K562 (cell line): ENCODE measurements around the gene SOX6. TPM values are rescaled to one million over a fixed set of nuclear protein-coding genes. Genes with fewer than 3 reads are reported as not detected.

ENCODE experiments used
- ATAC-seq: fragments of 200-7000 bp; cut with Tn5 transposase; 3 replicates; pipeline ENCODE4 v1.9.1; 2020; ENCODE audit warnings: moderate library complexity
- BruUV-seq: library from RNA; stranded (reverse); fragments of 400-500 nt; replicated peaks from 2 replicates; lab custom pipeline; 2021; lab: Mats Ljungman, UMichigan
- CTCF ChIA-PET: fragments of 300-600 bp; formaldehyde crosslinking; extraction: SDS; loops from one replicate; lab custom pipeline; 2021; ENCODE audit warnings: low intra/inter-chr PET ratio; lab: Yijun Ruan, JAX
- POLR2A ChIA-PET: fragments of 300-600, 350-650 bp; sonication (Branson Sonifier 250); formaldehyde crosslinking; extraction: SDS; loops from one replicate; lab custom pipeline; 2021; ENCODE audit warnings: antibody characterized with exemption, inconsistent platforms; lab: Yijun Ruan, JAX
- DNase-seq, 4 experiments: peaks; one replicate each; pipeline versions ENCODE4 v3.0.0 to v3.0.0-alpha.2; 2011 to 2018; ENCODE audit warnings: low spot score in 3 of 4, mixed read lengths in 3 of 4; ENCODE audit errors: extremely low read depth in 1 of 4
- FAIRE-seq: peaks from 2 replicates; lab custom pipeline; 2011; peaks lifted over from hg19 to GRCh38; lab: Jason Lieb, UNC
- H2AFZ ChIP-seq: 2 replicates; pipeline ENCODE4 v1.6.0; 2011; ENCODE audit warnings: low read depth, low read length, control low read depth, inconsistent platforms
- H3K27ac ChIP-seq: fragments of 200-600 bp; 3 replicates; pipeline ENCODE4 v1.8.0; 2011; ENCODE audit warnings: low read depth, mild to moderate bottlenecking, control low read depth, inconsistent platforms, low read length, moderate library complexity, mixed read lengths; ENCODE audit errors: extremely low read depth
- H3K27me3 ChIP-seq, 2 experiments: fragments of 300-600 bp in 1 of 2; 2 replicates in 1 of 2; 3 replicates in 1 of 2; pipeline versions ENCODE4 v1.6.0 to v1.8.0; 2011; ENCODE audit warnings: inconsistent platforms in 2 of 2, low read length in 2 of 2, mild to moderate bottlenecking in 1 of 2, mixed read lengths in 1 of 2, moderate library complexity in 1 of 2; ENCODE audit not compliant: control insufficient read depth in 2 of 2, insufficient read depth in 2 of 2
- H3K36me3 ChIP-seq: fragments of 300-600 bp; 3 replicates; pipeline ENCODE4 v1.8.0; 2011; ENCODE audit warnings: mild to moderate bottlenecking, low read length, inconsistent platforms; ENCODE audit not compliant: control insufficient read depth, insufficient read depth
- H3K4me1 ChIP-seq, 2 experiments: fragments of 200-600 bp in 1 of 2; replicated peaks in 1 of 2; 2 replicates in 1 of 2; 3 replicates in 1 of 2; pipeline versions ENCODE4 v1.5.1 to v1.8.0; 2011; ENCODE audit warnings: inconsistent platforms in 2 of 2, low read length in 2 of 2, mild to moderate bottlenecking in 1 of 2, mixed read lengths in 1 of 2, moderate library complexity in 1 of 2; ENCODE audit not compliant: control insufficient read depth in 2 of 2, insufficient read depth in 2 of 2
- H3K4me2 ChIP-seq: 2 replicates; pipeline ENCODE4 v1.6.1; 2011; ENCODE audit warnings: low read length, control low read depth, inconsistent platforms, mixed read lengths; ENCODE audit not compliant: insufficient read depth
- H3K4me3 ChIP-seq: fragments of 200-600 bp; sonication (generic), shearing (Covaris generic); 2 replicates; pipeline ENCODE4 v1.5.1; 2016; ENCODE audit warnings: control low read depth, inconsistent platforms
- H3K79me2 ChIP-seq: fragments of 200-600 bp; 3 replicates; pipeline ENCODE4 v1.8.0; 2011; ENCODE audit warnings: low read length, inconsistent platforms; ENCODE audit not compliant: control insufficient read depth, insufficient read depth
- H3K9ac ChIP-seq, 2 experiments: 2 replicates each; pipeline versions ENCODE4 v1.6.0 to v1.6.1; 2011; ENCODE audit warnings: low read depth in 2 of 2, low read length in 2 of 2, control low read depth in 1 of 2, inconsistent platforms in 1 of 2, mild to moderate bottlenecking in 1 of 2, mixed read lengths in 1 of 2; ENCODE audit not compliant: insufficient read depth in 1 of 2
- H3K9me1 ChIP-seq: one replicate; pipeline ENCODE4 v1.6.0; 2011; ENCODE audit warnings: inconsistent platforms, mild to moderate bottlenecking, low read length, moderate library complexity; ENCODE audit not compliant: control insufficient read depth, insufficient read depth
- H3K9me3 ChIP-seq: replicated peaks from 2 replicates; pipeline ENCODE4 v1.5.1; 2011; ENCODE audit warnings: low read depth, low read length, inconsistent platforms; ENCODE audit not compliant: control insufficient read depth, insufficient read depth
- H4K20me1 ChIP-seq: replicated peaks from 2 replicates; pipeline ENCODE4 v1.6.1; 2011; ENCODE audit warnings: low read length, inconsistent platforms, mixed read lengths; ENCODE audit not compliant: control insufficient read depth, insufficient read depth
- CAMTA2 ChIP-seq: fragments of 250-450 bp; sonication (Bioruptor Pico); conservative IDR thresholded peaks from 2 replicates; pipeline ENCODE4 v1.5.1; 2022
- CBX1 ChIP-seq: sonication (generic); IDR thresholded peaks from 2 replicates; pipeline ENCODE4 v1.6.1; 2016; ENCODE audit warnings: antibody characterized with exemption, low read depth, mild to moderate bottlenecking
- CSDE1 ChIP-seq, 2 experiments: fragments of 450-650 bp; IDR thresholded peaks; 2 replicates each; pipeline ENCODE4 v1.6.1; 2016; ENCODE audit warnings: mild to moderate bottlenecking in 1 of 2
- GABPB1 ChIP-seq: sonication (generic); formaldehyde crosslinking; IDR thresholded peaks from 2 replicates; pipeline ENCODE4 v1.8.0; 2022; ENCODE audit warnings: mild to moderate bottlenecking, missing genetic modification reagents
- KAT7 ChIP-seq: sonication (generic); formaldehyde crosslinking; IDR thresholded peaks from 2 replicates; pipeline ENCODE4 v1.8.0; 2022; ENCODE audit warnings: missing genetic modification reagents, mild to moderate bottlenecking, borderline replicate concordance
- LARP7 ChIP-seq: fragments of 450-650 bp; IDR thresholded peaks from 2 replicates; pipeline ENCODE4 v1.6.1; 2016
- MAFF ChIP-seq: IDR thresholded peaks from 2 replicates; pipeline ENCODE4 v1.6.1; 2012; ENCODE audit warnings: low read length, improper control_type of control experiment
- POLR2B ChIP-seq: fragments of 450-650 bp; IDR thresholded peaks from 2 replicates; pipeline ENCODE4 v1.6.1; 2018; ENCODE audit warnings: low read depth; ENCODE audit not compliant: partially characterized antibody
- PYGO2 ChIP-seq: fragments of 450-650 bp; IDR thresholded peaks from 2 replicates; pipeline ENCODE4 v1.6.1; 2016; ENCODE audit warnings: mild to moderate bottlenecking, missing genetic modification characterization, moderate library complexity, missing compliant biosample characterization
- RAD51 ChIP-seq: fragments of 450-650 bp; IDR thresholded peaks from 2 replicates; pipeline ENCODE4 v1.7.1; 2016; ENCODE audit warnings: low read depth, mild to moderate bottlenecking, borderline replicate concordance
- RFX1 ChIP-seq: fragments of 450-650 bp; IDR thresholded peaks from 2 replicates; pipeline ENCODE4 v1.6.1; 2016; ENCODE audit warnings: mild to moderate bottlenecking, moderate library complexity
- SMARCA5 ChIP-seq: fragments of 450-650 bp; IDR thresholded peaks from 2 replicates; pipeline ENCODE4 v1.6.1; 2016
- ZKSCAN3 ChIP-seq: fragments of 250-450 bp; sonication (Bioruptor Pico); IDR thresholded peaks from 2 replicates; pipeline ENCODE4 v1.4.0; 2020
- ZNF133 ChIP-seq: fragments of 250-450 bp; sonication (Bioruptor Pico); IDR thresholded peaks from 2 replicates; pipeline ENCODE4 v1.4.0; 2020; ENCODE audit warnings: mild to moderate bottlenecking
- ZNF232 ChIP-seq: sonication (generic); formaldehyde crosslinking; IDR thresholded peaks from 2 replicates; pipeline ENCODE4 v1.8.0; 2022; ENCODE audit warnings: mild to moderate bottlenecking, missing genetic modification reagents
- ZNF408 ChIP-seq: fragments of 250-450 bp; sonication (Bioruptor Pico); IDR thresholded peaks from 2 replicates; pipeline ENCODE4 v1.4.0; 2020; ENCODE audit warnings: low read depth, mild to moderate bottlenecking, moderate library complexity
- ZNF785 ChIP-seq: fragments of 250-450 bp; sonication (Bioruptor Pico); IDR thresholded peaks from 2 replicates; pipeline ENCODE4 v1.4.0; 2020; ENCODE audit warnings: mild to moderate bottlenecking
- WGBS: fragments of 100-300 bp; shearing (Covaris generic); methylation state at CpG from one replicate; pipeline ENCODE4 v1.1.6; 2016; ENCODE audit warnings: low coverage, mixed read lengths; ENCODE audit not compliant: insufficient coverage; ENCODE audit errors: missing lambda C conversion rate; 5-methylcytosine and 5-hydroxymethylcytosine counted together
- in situ Hi-C: fragments of 300-500 bp; cut with MboI; formaldehyde crosslinking; loops from 4 replicates; pipeline ENCODE4 v1.15.0; 2018; ENCODE audit warnings: inconsistent platforms, mixed read lengths
- intact Hi-C: fragments of 100-400 bp; cut with micrococcal nuclease; formaldehyde crosslinking; loops from 2 replicates; pipeline ENCODE4 v1.14.2; 2022
- polyA plus RNA-seq, 8 experiments: library from polyadenylated mRNA; depleted of rRNA in 4 of 8; stranded (reverse) in 5 of 8; unstranded in 3 of 8; fragments of >200 nt; fragmentation: Nextera tagmentation in 2 of 8; fragmentation: Illumina TruSeq in 1 of 8; extraction: Ambion mirVana in 2 of 8; extraction: Trizol in 1 of 8; gene quantifications; 2 replicates each; pipeline versions ENCODE4 v1.2.1 to v1.2.3, GENCODE V29; 2011 to 2014; ENCODE audit warnings: inconsistent platforms in 1 of 8, missing spikeins in 1 of 8
- total RNA-seq, 7 experiments: library from RNA; depleted of rRNA in 6 of 7; stranded (reverse); fragments of >200 nt in 6 of 7; fragmentation: Illumina TruSeq in 2 of 7; extraction: Trizol in 2 of 7; gene quantifications; 2 replicates each; pipeline versions ENCODE4 v1.2.1 to v1.2.3, GENCODE V29; 2011 to 2021; ENCODE audit warnings: low replicate concordance in 1 of 7
- TF ChIP-seq, protein P1 (sequence below): fragments of 450-650 bp; formaldehyde crosslinking; IDR thresholded peaks from 2 replicates; pipeline ENCODE4 v1.4.0; 2022; ENCODE audit warnings: missing genetic modification characterization

The SOX6 gene
- total and polyA plus RNA-seq, 9 of the 15 experiments (the other 6 are each of a cell fraction or from before 2014, with no cell fraction given): 0.89 to 8.7 (median 5.7) TPM

DNA sequence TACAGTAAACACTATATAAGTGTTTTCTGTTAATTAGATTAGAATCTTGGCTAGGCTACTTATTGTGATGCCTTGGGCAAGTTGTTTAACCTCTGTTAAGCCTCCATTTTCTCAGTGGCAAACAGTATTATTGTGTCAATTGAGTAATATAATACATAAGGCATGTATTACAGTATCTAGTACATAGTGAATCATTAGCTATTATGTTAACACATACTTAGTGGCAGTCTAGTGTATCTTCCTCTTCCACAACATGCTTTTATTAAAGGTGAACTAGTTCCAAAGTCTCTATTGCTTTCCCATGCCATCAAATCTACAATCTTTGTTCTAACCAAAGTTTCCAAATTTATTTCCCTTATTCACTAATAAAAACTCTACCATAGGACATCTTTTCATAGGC, 200.9 kb downstream of the SOX6 start:
- POLR2A ChIA-PET: interaction anchor here (0.5 kb wide), 1 partner anchor 15 kb away, joined by 3 read pairs; no protein-coding TSS in a partner anchor
- H3K27me3 ChIP-seq: no peaks in the 10 kb centered on the region
- H3K4me1 ChIP-seq: no peaks in the 10 kb centered on the region
- FAIRE-seq (no peak), DNase-seq (no peak), ATAC-seq (no peak)
- no peak overlapping the region for H3K4me2 ChIP-seq
- no peak overlapping the region for H3K9ac ChIP-seq
- H3K9me1 ChIP-seq: no peaks in the 10 kb centered on the region
- in situ Hi-C loops: no loop called here
- no peak overlapping the region for H3K27ac ChIP-seq
- H3K79me2 ChIP-seq: no peaks in the 10 kb centered on the region
- no peak overlapping the region for H3K4me3 ChIP-seq
- no peaks in the 10 kb centered on the region for H3K9me3 ChIP-seq
- no peaks in the 10 kb centered on the region for H3K36me3 ChIP-seq
- intact Hi-C loops: no loop called here
- H2AFZ ChIP-seq: no peak overlapping the region
- BruUV-seq: no TSS peak
- TF ChIP-seq ZNF785 (CRISPR knock-in tag) (no peak), SMARCA5 (no peak), ZNF232 (no peak), GABPB1 (no peak), LARP7 (no peak)
- CTCF ChIA-PET: no interaction called here
- no peaks in the 10 kb centered on the region for H4K20me1 ChIP-seq

GRCh38 chr11:16154715-16155396, 201.5 kb downstream of the SOX6 start:
- no peaks in the 10 kb centered on the region for H3K36me3 ChIP-seq
- H2AFZ ChIP-seq: no peak overlapping the region
- ATAC-seq (no peak), FAIRE-seq (no peak), DNase-seq (no peak)
- no peaks in the 10 kb centered on the region for H3K4me1 ChIP-seq
- ChIA-PET CTCF (no interaction called here), POLR2A (no interaction called here)
- no peaks in the 10 kb centered on the region for H3K79me2 ChIP-seq
- H3K9me1 ChIP-seq: no peaks in the 10 kb centered on the region
- H3K9me3 ChIP-seq: no peaks in the 10 kb centered on the region
- H4K20me1 ChIP-seq: no peaks in the 10 kb centered on the region
- WGBS: 73% methylated on average over 4 of the region's 4 CpGs
- intact Hi-C loops (no loop called here), in situ Hi-C loops (no loop called here)
- H3K9ac ChIP-seq: no peak overlapping the region
- no peak overlapping the region for H3K27ac ChIP-seq
- H3K27me3 ChIP-seq: no peaks in the 10 kb centered on the region
- no peak overlapping the region for H3K4me2 ChIP-seq
- no peak overlapping the region for H3K4me3 ChIP-seq
- BruUV-seq: no TSS peak
- no peak for TF ChIP-seq ZNF408 (CRISPR knock-in tag)
- TF ChIP-seq ZNF133 (CRISPR knock-in tag): no peak
- TF ChIP-seq CSDE1 (IDR thresholded peaks at IDR 0.05): no peak
- no peak for TF ChIP-seq POLR2B
- no peak for TF ChIP-seq RAD51
- TF ChIP-seq PYGO2: no peak
- TF ChIP-seq, protein P1, sequence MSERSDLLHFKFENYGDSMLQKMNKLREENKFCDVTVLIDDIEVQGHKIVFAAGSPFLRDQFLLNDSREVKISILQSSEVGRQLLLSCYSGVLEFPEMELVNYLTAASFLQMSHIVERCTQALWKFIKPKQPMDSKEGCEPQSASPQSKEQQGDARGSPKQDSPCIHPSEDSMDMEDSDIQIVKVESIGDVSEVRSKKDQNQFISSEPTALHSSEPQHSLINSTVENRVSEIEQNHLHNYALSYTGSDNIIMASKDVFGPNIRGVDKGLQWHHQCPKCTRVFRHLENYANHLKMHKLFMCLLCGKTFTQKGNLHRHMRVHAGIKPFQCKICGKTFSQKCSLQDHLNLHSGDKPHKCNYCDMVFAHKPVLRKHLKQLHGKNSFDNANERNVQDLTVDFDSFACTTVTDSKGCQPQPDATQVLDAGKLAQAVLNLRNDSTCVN: no peak
- no peak for TF ChIP-seq CAMTA2
- TF ChIP-seq MAFF: no peak
- TF ChIP-seq RFX1: no peak
- no peak for TF ChIP-seq ZKSCAN3 (CRISPR knock-in tag)
- TF ChIP-seq CBX1: no peak
- no peak for TF ChIP-seq KAT7
